HK-2 (cell line): ENCODE data around the gene ARHGAP12.
"Not testable (repeated sequence)": the region's sequence is repeated elsewhere in the genome, so short reads cannot be mapped to it uniquely, and the experiment has no call there.

Experiments used
- DNase-seq: peaks from one replicate; pipeline ENCODE4 v3.0.0-alpha.2; 2018; ENCODE audit not compliant: unreplicated experiment

The ARHGAP12 gene

GRCh38 chr10:31771331-31771831 is 157.2 kb downstream of the ARHGAP12 start:
- no peak for DNase-seq

GRCh38 chr10:31770307-31770902 is 158.2 kb downstream of the ARHGAP12 start:
- no peak for DNase-seq

- no peak for DNase-seq
Measured at GRCh38 chr10:31769564-31769963, 159.1 kb downstream of the ARHGAP12 start.

GRCh38 chr10:31768935-31769334 is 159.7 kb downstream of the ARHGAP12 start:
- DNase-seq, result not testable (repeated sequence)

- DNase-seq, result no peak
Measured at GRCh38 chr10:31768467-31768866, 160.2 kb downstream of the ARHGAP12 start.

GRCh38 chr10:31765541-31765940 is 163.1 kb downstream of the ARHGAP12 start:
- DNase-seq, result no peak

GRCh38 chr10:31762316-31762715 is 166.3 kb downstream of the ARHGAP12 start:
- DNase-seq, result no peak

- DNase-seq, result no peak
Measured at GRCh38 chr10:31761156-31761555, 167.5 kb downstream of the ARHGAP12 start.

GRCh38 chr10:31760674-31761081 is 168.0 kb downstream of the ARHGAP12 start:
- DNase-seq, result peak; percentile 23

GRCh38 chr10:31759799-31760626 is 168.6 kb downstream of the ARHGAP12 start:
- DNase-seq, result peak; percentile 91

- DNase-seq, result peak; percentile 42
Measured at GRCh38 chr10:31759124-31759798, 169.4 kb downstream of the ARHGAP12 start.

- DNase-seq, result no peak
Measured at GRCh38 chr10:31758495-31758894, 170.1 kb downstream of the ARHGAP12 start.

GRCh38 chr10:31757831-31758230 is 170.8 kb downstream of the ARHGAP12 start:
- DNase-seq, result no peak

- no peak for DNase-seq
Measured at GRCh38 chr10:31757386-31757791, 171.2 kb downstream of the ARHGAP12 start.

- DNase-seq, result no peak
Measured at GRCh38 chr10:31756729-31757110, 171.9 kb downstream of the ARHGAP12 start.

- no peak for DNase-seq
Measured at GRCh38 chr10:31756101-31756728, 172.4 kb downstream of the ARHGAP12 start.
